C4-2B (cell line): Measurements from ENCODE around the gene COL6A2.

ENCODE experiments used
- ZFX ChIP-seq: fragments of 450-650 bp; IDR thresholded peaks from 2 replicates; pipeline ENCODE4 v1.6.1; 2017
- TF ChIP-seq, protein P1 (sequence below): fragments of 450-650 bp; conservative IDR thresholded peaks from 2 replicates; pipeline ENCODE4 v1.5.1; 2017; ENCODE audit warnings: mild to moderate bottlenecking

DNA sequence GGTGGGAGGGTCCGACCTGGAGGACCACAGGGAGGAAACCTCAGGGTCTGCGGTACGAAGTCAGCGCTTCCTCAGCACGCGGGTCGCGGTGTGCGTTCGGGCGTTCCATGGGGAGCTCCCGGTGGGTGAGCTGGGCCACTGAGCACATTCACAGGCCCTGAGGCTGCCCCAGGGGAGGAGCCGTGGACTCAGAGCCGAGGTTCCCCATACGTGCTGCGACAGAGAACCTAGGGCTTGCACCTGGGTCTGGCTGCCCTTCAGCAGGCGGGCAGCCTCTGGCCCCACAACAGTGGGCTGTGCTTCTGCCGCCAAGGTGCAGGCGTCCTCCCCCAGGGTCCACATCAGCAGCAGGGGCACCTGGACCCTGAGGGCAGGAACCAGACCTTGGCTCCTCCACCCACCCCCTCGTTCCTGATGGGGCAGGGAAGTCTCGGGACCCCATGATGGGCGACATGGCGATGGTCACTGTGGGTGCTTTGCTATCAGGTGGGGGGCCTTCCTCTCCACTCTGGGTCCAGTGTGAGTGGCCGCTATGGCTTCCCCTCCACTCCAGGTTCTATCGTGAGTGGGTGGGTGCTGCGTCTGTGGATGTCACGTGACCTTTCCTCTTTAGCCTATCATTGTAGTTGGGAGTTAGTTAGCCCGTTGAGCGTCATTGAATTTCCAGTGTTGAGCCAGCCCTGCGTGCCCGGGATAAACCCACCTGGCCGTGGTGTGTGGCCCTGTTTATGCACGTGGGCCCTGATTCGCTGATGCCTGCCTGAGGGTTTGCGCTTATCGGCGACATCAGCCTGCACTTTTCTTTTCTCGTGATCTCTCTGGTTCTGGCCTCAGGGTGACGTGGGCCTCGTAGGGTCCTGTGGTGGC is 29.6 kb downstream of the COL6A2 start:
- TF ChIP-seq, protein P1, sequence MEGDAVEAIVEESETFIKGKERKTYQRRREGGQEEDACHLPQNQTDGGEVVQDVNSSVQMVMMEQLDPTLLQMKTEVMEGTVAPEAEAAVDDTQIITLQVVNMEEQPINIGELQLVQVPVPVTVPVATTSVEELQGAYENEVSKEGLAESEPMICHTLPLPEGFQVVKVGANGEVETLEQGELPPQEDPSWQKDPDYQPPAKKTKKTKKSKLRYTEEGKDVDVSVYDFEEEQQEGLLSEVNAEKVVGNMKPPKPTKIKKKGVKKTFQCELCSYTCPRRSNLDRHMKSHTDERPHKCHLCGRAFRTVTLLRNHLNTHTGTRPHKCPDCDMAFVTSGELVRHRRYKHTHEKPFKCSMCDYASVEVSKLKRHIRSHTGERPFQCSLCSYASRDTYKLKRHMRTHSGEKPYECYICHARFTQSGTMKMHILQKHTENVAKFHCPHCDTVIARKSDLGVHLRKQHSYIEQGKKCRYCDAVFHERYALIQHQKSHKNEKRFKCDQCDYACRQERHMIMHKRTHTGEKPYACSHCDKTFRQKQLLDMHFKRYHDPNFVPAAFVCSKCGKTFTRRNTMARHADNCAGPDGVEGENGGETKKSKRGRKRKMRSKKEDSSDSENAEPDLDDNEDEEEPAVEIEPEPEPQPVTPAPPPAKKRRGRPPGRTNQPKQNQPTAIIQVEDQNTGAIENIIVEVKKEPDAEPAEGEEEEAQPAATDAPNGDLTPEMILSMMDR: no peak
- no peak for TF ChIP-seq ZFX
